ENCODE results near the gene PDZRN4. TPM values are rescaled to one million over a fixed set of nuclear protein-coding genes. Genes with fewer than 3 reads are reported as not detected.

Gene PDZRN4
- total RNA-seq, 4 donors from 2014 or later, result 0.54 to 2.9 (median 1.1) TPM

GRCh38 chr12:41509271-41510055, 321.3 kb downstream of the PDZRN4 start:
- Histone ChIP-seq H3K27ac (no peak overlapping the region), H3K4me1 (no peaks in the 10 kb centered on the region), H3K36me3 (no peaks in the 10 kb centered on the region), H3K9me3 (no peaks in the 10 kb centered on the region), H3K27me3 (no peaks in the 10 kb centered on the region), H3K4me3 (replicated peaks in 1 of 3) (no peak overlapping the region)
- intact Hi-C loops (cut with DNase I), result no loop called here
- 78 to 87% methylated on average over 4 of the region's 4 CpGs for WGBS, 2 donors
- no peak for TF ChIP-seq CTCF (IDR thresholded peaks at IDR 0.05)
- no peak for TF ChIP-seq POLR2A (IDR thresholded peaks at IDR 0.05)
- DNase-seq, result no peak

- no peaks in the 10 kb centered on the region for H3K36me3 ChIP-seq
- DNase-seq, result no peak
- no peaks in the 10 kb centered on the region for H3K27me3 ChIP-seq
- intact Hi-C loops (cut with DNase I), result no loop called here
- no peak overlapping the region for H3K4me3 ChIP-seq (replicated peaks in 1 of 3)
- H3K27ac ChIP-seq, result no peak overlapping the region
- no peaks in the 10 kb centered on the region for H3K9me3 ChIP-seq
- H3K4me1 ChIP-seq, result no peaks in the 10 kb centered on the region
- TF ChIP-seq CTCF (IDR thresholded peaks at IDR 0.05) (no peak), POLR2A (IDR thresholded peaks at IDR 0.05) (no peak)
- WGBS, 2 donors, result 65 to 73% methylated on average over 2 of the region's 2 CpGs
Measured at GRCh38 chr12:41510470-41510869, 322.4 kb downstream of the PDZRN4 start.

GRCh38 chr12:41511247-41511646, 323.1 kb downstream of the PDZRN4 start:
- Histone ChIP-seq H3K27me3 (no peaks in the 10 kb centered on the region), H3K4me3 (replicated peaks in 1 of 3) (no peak overlapping the region), H3K27ac (no peak overlapping the region), H3K36me3 (no peaks in the 10 kb centered on the region), H3K9me3 (no peaks in the 10 kb centered on the region), H3K4me1 (no peaks in the 10 kb centered on the region)
- DNase-seq, result no peak
- intact Hi-C loops (cut with DNase I), result no loop called here
- TF ChIP-seq POLR2A (IDR thresholded peaks at IDR 0.05) (no peak), CTCF (IDR thresholded peaks at IDR 0.05) (no peak)
- 66 to 75% methylated on average over 1 of the region's 1 CpG for WGBS, 2 donors

- intact Hi-C loops (cut with DNase I), result no loop called here
- DNase-seq, result no peak
- Histone ChIP-seq H3K9me3 (no peaks in the 10 kb centered on the region), H3K4me3 (replicated peaks in 1 of 3) (no peak overlapping the region), H3K27me3 (no peaks in the 10 kb centered on the region), H3K27ac (no peak overlapping the region), H3K4me1 (no peaks in the 10 kb centered on the region), H3K36me3 (no peaks in the 10 kb centered on the region)
- TF ChIP-seq POLR2A (IDR thresholded peaks at IDR 0.05) (no peak), CTCF (IDR thresholded peaks at IDR 0.05) (no peak)
- WGBS, 2 donors, result 78 to 87% methylated on average over 2 of the region's 2 CpGs
Measured at GRCh38 chr12:41512497-41512896, 324.4 kb downstream of the PDZRN4 start.

GRCh38 chr12:41514021-41514777, 326.1 kb downstream of the PDZRN4 start:
- WGBS, 2 donors, result 77 to 86% methylated on average over 4 of the region's 4 CpGs
- H3K27ac ChIP-seq, result no peak overlapping the region
- no peaks in the 10 kb centered on the region for H3K27me3 ChIP-seq
- intact Hi-C loops (cut with DNase I), result no loop called here
- no peak overlapping the region for H3K4me3 ChIP-seq (replicated peaks in 1 of 3)
- no peak for DNase-seq
- TF ChIP-seq POLR2A (IDR thresholded peaks at IDR 0.05), result no peak
- no peaks in the 10 kb centered on the region for H3K4me1 ChIP-seq
- H3K36me3 ChIP-seq, result no peaks in the 10 kb centered on the region
- H3K9me3 ChIP-seq, result no peaks in the 10 kb centered on the region

Measured in thyroid gland (tissue), 4 donors.